ENCODE results near the gene DHCR7.

DNA sequence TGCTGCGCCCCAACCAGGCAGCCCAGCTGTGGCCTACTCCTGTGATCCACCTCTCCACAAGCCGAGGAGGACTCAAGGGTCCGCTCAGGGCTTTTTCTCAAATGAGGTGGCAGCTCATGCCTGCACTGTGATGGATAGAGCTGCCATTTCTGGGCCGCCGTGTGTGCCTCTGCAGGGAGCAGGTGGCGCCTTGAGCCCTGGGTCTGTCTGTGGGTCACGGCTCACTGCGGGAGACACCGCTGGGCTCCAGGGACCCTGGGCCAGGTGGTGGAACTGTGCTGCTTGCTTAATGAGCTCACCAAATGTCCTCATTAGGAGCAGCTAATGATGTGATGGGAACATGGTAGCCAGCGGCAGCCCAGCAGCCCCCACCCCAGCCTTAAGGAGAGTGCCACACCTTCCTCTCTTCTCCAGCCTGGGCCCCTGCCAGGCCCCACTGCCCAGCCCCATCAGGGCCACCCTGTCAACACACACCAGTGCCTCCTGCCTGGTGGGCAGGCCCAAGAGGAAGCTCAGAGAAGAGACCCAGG lies 50.8 kb downstream of the DHCR7 start:
- TF ChIP-seq CTCF (IDR thresholded peaks at IDR 0.05) = no peak
- no peak for TF ChIP-seq EZH2 (IDR thresholded peaks at IDR 0.05; ENCODE audit: borderline replicate concordance, insufficient read depth, low read depth, low read length, poor library complexity, severe bottlenecking)
